GM06990 (cell line): ENCODE results near the gene HOXA13.

Experiments
- DNase-seq: peaks from one replicate; pipeline ENCODE4 v3.0.0-alpha.2; 2011; ENCODE audit not compliant: insufficient read length; ENCODE audit errors: extremely low read depth
- H3K27me3 ChIP-seq: replicated peaks from 2 replicates; pipeline ENCODE4 v1.6.0; 2011; ENCODE audit warnings: low read length; ENCODE audit not compliant: control insufficient read depth, insufficient read depth
- H3K36me3 ChIP-seq: 2 replicates; pipeline ENCODE4 v1.5.1; 2011; ENCODE audit warnings: low read length; ENCODE audit not compliant: control insufficient read depth, insufficient read depth
- H3K4me3 ChIP-seq: replicated peaks from 2 replicates; pipeline ENCODE4 v1.5.1; 2011; ENCODE audit warnings: low read depth, mild to moderate bottlenecking, control low read depth, low read length
- CTCF ChIP-seq: IDR thresholded peaks from 2 replicates; pipeline ENCODE4 v1.5.1; 2011; ENCODE audit warnings: low read length, control low read depth, mild to moderate bottlenecking, inconsistent platforms; ENCODE audit not compliant: insufficient read depth, poor library complexity, severe bottlenecking

The HOXA13 gene

DNA sequence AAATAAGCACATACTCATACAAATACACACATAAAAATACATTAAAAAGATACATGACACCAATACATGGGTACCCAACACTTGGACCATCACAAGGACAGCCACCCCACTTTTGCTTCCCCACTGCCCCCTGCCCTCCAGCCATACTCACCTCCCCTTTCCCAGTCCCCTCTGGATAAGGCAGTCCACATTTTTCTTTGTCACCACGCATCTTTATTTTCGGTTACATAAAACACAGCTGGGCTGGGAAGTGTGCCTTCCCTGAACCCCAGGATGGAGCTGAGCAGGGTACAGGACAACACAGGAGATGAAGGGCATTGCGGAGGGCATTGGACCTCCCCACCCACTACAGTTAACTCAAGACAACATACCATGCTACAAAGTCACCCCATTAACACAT lies 46.4 kb downstream of the HOXA13 start:
- no peak overlapping the region for H3K4me3 ChIP-seq
- H3K27me3 ChIP-seq = no peaks in the 10 kb centered on the region; the same call in 1 of the 2 replicates
- no peak for DNase-seq
- TF ChIP-seq CTCF = no peak
- H3K36me3 ChIP-seq = no peaks in the 10 kb centered on the region

DNA sequence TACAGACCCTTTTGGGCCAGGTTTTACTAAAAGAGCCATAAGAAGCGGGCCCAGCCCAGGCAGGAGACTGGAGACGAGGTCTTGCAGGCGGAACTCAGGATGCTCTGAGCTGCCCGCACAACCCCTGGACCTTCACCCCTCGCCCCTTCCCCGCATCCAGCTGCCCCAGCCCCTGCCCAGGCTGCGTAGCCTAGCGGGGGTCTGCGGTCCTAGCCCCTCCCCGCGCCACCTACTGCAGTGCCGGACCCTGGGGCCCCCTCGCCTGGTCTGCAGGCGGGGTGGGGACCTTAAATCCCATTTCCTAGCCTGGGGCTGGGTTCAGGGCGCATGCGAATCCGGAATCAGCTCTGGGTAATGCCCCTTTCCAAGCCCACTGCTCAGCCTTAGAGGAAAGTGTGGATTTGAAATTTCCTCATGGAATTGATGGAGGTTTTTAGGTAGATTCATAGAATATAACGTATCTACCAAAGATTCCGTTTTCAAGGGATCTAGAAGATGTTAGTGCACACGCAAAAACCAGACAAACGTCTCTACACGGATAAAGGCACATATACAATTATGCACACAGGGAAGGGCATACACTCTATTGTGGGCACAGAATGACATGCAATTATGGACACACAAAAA lies 47.0 kb downstream of the HOXA13 start:
- Histone ChIP-seq H3K4me3 (no peak overlapping the region), H3K27me3 (peaks cover 2% of the 10 kb centered on the region; the same call in 1 of the 2 replicates), H3K36me3 (no peaks in the 10 kb centered on the region)
- DNase-seq = no peak
- no peak for TF ChIP-seq CTCF

- DNase-seq = no peak
- Histone ChIP-seq H3K4me3 (no peak within 1 kb of the TSS), H3K36me3 (no peaks in the 10 kb centered on the region), H3K27me3 (peaks cover 2% of the 10 kb centered on the region; the same call in 1 of the 2 replicates)
- TF ChIP-seq CTCF = no peak
Observed at GRCh38 chr7:27151931-27152815, 47.7 kb downstream of the HOXA13 start, which contains the start of gene HOXA3. HOXA3 (minus strand) TSS chr7:27152583; CDS start chr7:27110640, 41,943 bp downstream.

- TF ChIP-seq CTCF = no peak
- DNase-seq = no peak
- peaks cover 2% of the 10 kb centered on the region; the same call in 1 of the 2 replicates for H3K27me3 ChIP-seq
- H3K36me3 ChIP-seq = no peaks in the 10 kb centered on the region
- H3K4me3 ChIP-seq = peak overlapping the region; percentile 51
Observed at GRCh38 chr7:27151341-27151930, 48.5 kb downstream of the HOXA13 start.

GRCh38 chr7:27150568-27151340 lies 49.1 kb downstream of the HOXA13 start:
- TF ChIP-seq CTCF = peak; percentile 79
- Histone ChIP-seq H3K27me3 (peaks cover 2% of the 10 kb centered on the region; the same call in 1 of the 2 replicates), H3K4me3 (peak overlapping the region; percentile 51), H3K36me3 (no peaks in the 10 kb centered on the region)
- DNase-seq = peak; percentile 83
